HG02870 (cell line): Measurements from ENCODE around the gene WDR17.

Experiments used
- ATAC-seq: cut with Tn5 transposase; IDR thresholded peaks from one replicate; pipeline ENCODE4 v1.9.1; 2021; ENCODE audit warnings: mild to moderate bottlenecking, moderate library complexity; ENCODE audit not compliant: unreplicated experiment

WDR17 gene

GRCh38 chr4:176065435-176066291, at the start of gene WDR17:
WDR17 (plus strand) TSS chr4:176065841; CDS start chr4:176111581, 45,740 bp downstream.
- peak; percentile 100 for ATAC-seq

DNA sequence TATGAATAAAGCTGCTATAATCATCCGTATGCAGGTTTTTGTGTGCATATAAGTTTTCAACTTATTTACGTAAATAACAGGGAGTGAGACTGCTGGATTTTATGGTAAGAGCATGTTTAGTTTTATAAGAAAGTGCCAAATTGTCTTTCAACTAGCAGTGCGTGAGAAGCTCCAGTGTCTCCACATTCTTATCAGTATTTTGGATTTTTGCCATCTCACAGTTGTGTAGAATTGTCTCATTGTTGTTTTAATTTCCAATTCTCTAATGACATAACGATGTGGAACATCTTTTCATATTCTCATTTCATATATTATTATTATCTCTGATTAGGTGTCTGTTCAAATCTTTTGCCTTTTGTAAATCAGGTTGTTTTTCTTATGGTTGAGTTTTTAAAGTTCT, 49.0 kb upstream of the WDR17 start:
- ATAC-seq: no peak

- no peak for ATAC-seq
Observed at GRCh38 chr4:176020481-176021085, 45.1 kb upstream of the WDR17 start.

- ATAC-seq: no peak
Observed at GRCh38 chr4:176030391-176030790, 35.2 kb upstream of the WDR17 start.

GRCh38 chr4:176031922-176032321, 33.7 kb upstream of the WDR17 start:
- no peak for ATAC-seq

DNA sequence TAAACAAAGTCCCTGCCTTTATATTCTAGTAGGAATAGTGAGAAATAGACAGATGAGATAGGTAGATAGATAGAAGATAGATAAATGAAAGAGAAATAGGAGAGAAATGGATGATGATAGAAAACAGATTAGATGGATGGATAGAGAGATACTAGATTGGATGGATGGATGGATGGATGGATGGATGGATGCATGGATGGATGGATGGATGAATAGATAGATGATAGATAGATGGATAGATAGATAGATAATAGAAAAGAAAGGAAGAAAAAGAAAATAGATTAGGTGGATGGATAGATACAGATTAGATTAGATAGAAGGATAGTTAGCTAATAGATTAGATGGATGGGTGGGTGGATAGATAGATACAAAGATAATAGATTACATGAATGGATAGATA, 33.2 kb upstream of the WDR17 start:
- no peak for ATAC-seq

GRCh38 chr4:176034499-176034898, 31.1 kb upstream of the WDR17 start:
- ATAC-seq: no peak

GRCh38 chr4:176034936-176035335, 30.7 kb upstream of the WDR17 start:
- ATAC-seq: no peak

- ATAC-seq: peak; percentile 86
Observed at GRCh38 chr4:176036585-176037205, 28.9 kb upstream of the WDR17 start.

GRCh38 chr4:176038789-176039188, 26.9 kb upstream of the WDR17 start:
- ATAC-seq: no peak

DNA sequence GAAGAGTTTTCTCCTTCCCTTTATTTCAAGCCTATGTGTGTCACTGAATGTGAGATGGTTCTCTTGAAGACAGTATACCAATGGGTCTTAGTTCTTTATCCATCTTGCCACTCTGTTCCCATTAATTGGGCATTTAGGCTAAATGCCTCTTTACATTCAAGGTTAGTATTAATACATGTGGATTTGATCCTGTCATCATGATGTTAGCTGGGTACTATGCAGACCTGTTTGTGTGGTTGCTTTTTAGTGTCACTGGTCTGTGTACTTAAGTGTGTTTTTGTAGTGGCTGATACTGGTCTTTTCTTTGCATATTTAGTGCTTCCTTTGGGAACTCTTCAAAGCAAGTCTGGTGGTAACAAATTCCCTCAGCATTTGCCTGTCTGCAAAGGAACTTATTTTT, 23.4 kb upstream of the WDR17 start:
- no peak for ATAC-seq

GRCh38 chr4:176043838-176044588, 21.6 kb upstream of the WDR17 start:
- no peak for ATAC-seq

GRCh38 chr4:176044589-176044951, 21.1 kb upstream of the WDR17 start:
- no peak for ATAC-seq

DNA sequence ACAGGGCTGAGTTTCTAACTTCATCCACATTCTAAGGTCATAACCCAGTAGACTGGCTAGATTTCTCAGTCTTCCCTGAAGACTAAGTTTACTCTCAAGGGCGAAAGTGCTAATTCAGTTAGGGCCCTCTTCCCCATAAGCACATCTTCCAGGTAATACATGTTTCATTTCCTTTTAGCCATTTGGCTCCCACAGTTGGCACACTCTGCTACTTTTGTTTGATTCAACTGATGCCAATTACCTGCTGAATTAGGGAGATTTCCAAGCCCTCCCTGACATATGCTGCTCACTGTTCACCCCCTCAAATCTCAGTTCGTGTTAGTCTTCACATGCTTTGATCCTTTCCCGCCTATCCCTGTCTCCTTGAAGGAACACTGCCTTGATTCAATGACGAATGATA, 17.0 kb upstream of the WDR17 start:
- no peak for ATAC-seq

GRCh38 chr4:176052744-176053143, 12.9 kb upstream of the WDR17 start:
- ATAC-seq: peak; percentile 98

DNA sequence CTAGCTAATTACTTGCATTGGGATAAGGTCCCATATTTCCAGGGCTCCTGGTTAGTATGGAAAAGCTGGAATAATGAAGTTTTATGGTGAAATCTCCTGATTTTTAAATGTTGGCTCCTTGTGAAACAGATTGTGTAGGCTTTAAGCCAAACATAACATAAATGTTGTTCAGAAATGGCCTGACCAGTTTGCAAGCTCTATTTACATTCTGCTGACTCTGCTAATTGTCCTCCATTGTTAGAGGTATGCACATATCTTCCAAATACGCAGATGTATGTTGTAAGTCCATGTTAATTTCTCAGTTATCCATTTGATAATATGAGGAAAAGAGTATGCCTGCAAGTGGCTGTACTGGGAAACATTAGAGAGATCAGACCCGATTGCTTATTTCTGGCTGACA, 11.9 kb upstream of the WDR17 start:
- no peak for ATAC-seq

GRCh38 chr4:176054942-176055341, 10.7 kb upstream of the WDR17 start:
- ATAC-seq: no peak

DNA sequence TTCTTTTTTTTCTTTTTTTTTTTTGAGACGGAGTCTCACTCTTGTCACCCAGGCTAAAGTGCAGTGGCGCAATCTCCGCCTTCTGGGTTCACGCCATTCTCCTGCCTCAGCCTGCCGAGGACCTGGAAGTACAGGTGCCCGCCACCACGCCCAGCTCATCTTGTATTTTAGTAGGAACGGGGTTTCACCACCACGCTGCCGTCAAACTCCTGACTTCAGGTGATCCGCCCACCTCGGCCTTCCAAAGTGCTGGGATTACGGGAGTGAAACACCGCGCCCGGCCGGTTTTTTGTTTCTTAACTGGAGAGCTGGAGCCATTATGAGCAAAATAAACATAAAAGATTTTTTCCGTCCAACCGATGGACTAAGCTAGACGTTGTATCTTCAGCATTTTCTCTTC, 1.9 kb upstream of the WDR17 start:
- no peak for ATAC-seq

GRCh38 chr4:176064539-176064938, 1.1 kb upstream of the WDR17 start:
- ATAC-seq: no peak

DNA sequence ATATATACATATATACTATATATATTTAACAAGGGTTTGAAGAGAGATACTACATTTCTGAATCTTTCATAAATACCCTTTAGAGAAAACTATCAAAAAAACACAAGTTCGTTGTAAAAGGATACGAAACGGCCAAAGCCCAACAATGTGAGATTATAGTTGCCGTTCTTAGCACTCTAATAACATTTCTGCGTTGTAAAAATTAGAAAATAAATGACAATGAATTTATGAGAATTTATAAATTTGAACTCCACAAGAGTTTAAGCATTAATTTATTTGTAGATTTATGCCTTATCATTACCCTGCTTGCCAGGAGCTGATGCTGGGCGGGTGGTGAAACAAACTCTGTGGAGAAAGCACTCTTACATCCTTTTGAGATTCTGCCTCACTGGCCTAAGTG, 1.1 kb downstream of the WDR17 start:
- no peak for ATAC-seq

GRCh38 chr4:176077561-176077960, 11.9 kb downstream of the WDR17 start:
- no peak for ATAC-seq
